B cell (primary cell): ENCODE measurements around the gene ADORA2A. TPM values are rescaled to one million over a fixed set of nuclear protein-coding genes. Genes with fewer than 3 reads are reported as not detected.

ENCODE experiments used
- ATAC-seq: fragments of 200-7000 bp; cut with Tn5 transposase; one replicate; pipeline ENCODE4 v1.10.0; 2021; ENCODE audit warnings: low read depth, mild to moderate bottlenecking, moderate number of reproducible peaks, moderate library complexity
- CTCF ChIA-PET: fragments of 350-600 bp; sonication (Branson Sonifier 250); formaldehyde crosslinking; loops from one replicate; lab custom pipeline; 2021; ENCODE audit warnings: antibody characterized with exemption, inconsistent platforms; lab: Charles Lee
- POLR2A ChIA-PET: fragments of 350-600 bp; sonication (Branson Sonifier 250); formaldehyde crosslinking; loops from one replicate; lab custom pipeline; 2021; ENCODE audit warnings: antibody characterized with exemption; lab: Charles Lee
- DNase-seq: peaks from one replicate; pipeline ENCODE4 v3.0.0; 2013
- H2AFZ ChIP-seq: 2 replicates; pipeline ENCODE4 v1.6.1; 2012; ENCODE audit warnings: mild to moderate bottlenecking, low read depth, low read length; ENCODE audit not compliant: insufficient read depth, poor library complexity, severe bottlenecking
- H3K27ac ChIP-seq, 2 donors: 1 replicate in 1 of 2; 2 replicates in 1 of 2; pipeline ENCODE4 v1.5.1; 2012 to 2013; ENCODE audit warnings: low read length in 2 of 2, mild to moderate bottlenecking in 2 of 2, moderate library complexity in 1 of 2
- H3K27me3 ChIP-seq, 4 experiments: fragments of 200-600 bp in 1 of 4; sonication (generic) in 1 of 4; replicated peaks in 1 of 4; 1 replicate in 2 of 4; 2 replicates in 2 of 4; pipeline versions ENCODE4 v1.6.1 to v1.7.0; 2013 to 2016; ENCODE audit warnings: low read length in 3 of 4, mild to moderate bottlenecking in 2 of 4, mixed read lengths in 1 of 4, moderate library complexity in 1 of 4; ENCODE audit not compliant: insufficient read depth in 4 of 4, control insufficient read depth in 3 of 4; ENCODE audit errors: control extremely low read depth in 1 of 4
- H3K36me3 ChIP-seq, 2 experiments: replicated peaks in 1 of 2; 1 replicate in 1 of 2; 2 replicates in 1 of 2; pipeline versions ENCODE4 v1.6.1 to v1.7.1; 2013; ENCODE audit warnings: low read length in 1 of 2; ENCODE audit not compliant: insufficient read depth in 2 of 2, control insufficient read depth in 1 of 2; ENCODE audit errors: control extremely low read depth in 1 of 2, extremely low read depth in 1 of 2
- H3K4me1 ChIP-seq, 2 donors: fragments of 200-600 bp in 1 of 2; sonication (generic) in 1 of 2; 1 replicate in 1 of 2; 2 replicates in 1 of 2; pipeline versions ENCODE4 v1.5.1 to v1.6.1; 2013 to 2017; ENCODE audit warnings: low read length in 2 of 2; ENCODE audit not compliant: control insufficient read depth in 2 of 2, insufficient read depth in 2 of 2
- H3K4me2 ChIP-seq: replicated peaks from 2 replicates; pipeline ENCODE3; 2012; ENCODE audit warnings: mild to moderate bottlenecking, low read depth, low read length; ENCODE audit not compliant: poor library complexity, severe bottlenecking
- H3K4me3 ChIP-seq, 5 experiments: fragments of 200-600 bp in 1 of 5; sonication (generic) in 1 of 5; 1 replicate in 3 of 5; 2 replicates in 2 of 5; pipeline versions ENCODE4 v1.5.1 to v1.7.0; 2011 to 2016; ENCODE audit warnings: low read length in 4 of 5, mild to moderate bottlenecking in 4 of 5, low read depth in 2 of 5, control low read depth in 1 of 5, moderate library complexity in 1 of 5; ENCODE audit not compliant: insufficient read depth in 1 of 5; ENCODE audit errors: control extremely low read depth in 1 of 5, extremely low read depth in 1 of 5
- H3K79me2 ChIP-seq: fragments of 200-600 bp; sonication (generic); one replicate; pipeline ENCODE4 v1.6.0; 2016; ENCODE audit warnings: low read length; ENCODE audit not compliant: control insufficient read depth, insufficient read depth
- H3K9ac ChIP-seq: fragments of 200-600 bp; sonication (generic); 2 replicates; pipeline ENCODE4 v1.6.1; 2017; ENCODE audit warnings: mild to moderate bottlenecking, low read length, moderate library complexity
- H3K9me3 ChIP-seq, 3 donors: one replicate each; pipeline versions ENCODE4 v1.6.1 to v1.7.1; 2013; ENCODE audit warnings: low read length in 2 of 3; ENCODE audit not compliant: control insufficient read depth in 2 of 3, insufficient read depth in 1 of 3; ENCODE audit errors: control extremely low read depth in 1 of 3
- H4K20me1 ChIP-seq: 2 replicates; pipeline ENCODE4 v1.6.0; 2012; ENCODE audit warnings: mild to moderate bottlenecking, low read length; ENCODE audit not compliant: insufficient read depth, control insufficient read depth, poor library complexity, severe bottlenecking
- H3K27ac Mint-ChIP-seq: one replicate; pipeline ENCODE4 v1.8.0; 2021; ENCODE audit warnings: mixed read lengths
- H3K27me3 Mint-ChIP-seq: one replicate; pipeline ENCODE4 v1.8.0; 2021; ENCODE audit warnings: mixed read lengths
- H3K4me1 Mint-ChIP-seq: one replicate; pipeline ENCODE4 v1.8.0; 2021; ENCODE audit warnings: mixed read lengths
- H3K4me3 Mint-ChIP-seq: one replicate; pipeline ENCODE4 v1.8.0; 2021; ENCODE audit warnings: mixed read lengths
- H3K9me3 Mint-ChIP-seq: one replicate; pipeline ENCODE4 v1.8.0; 2022; ENCODE audit warnings: mixed read lengths; ENCODE audit not compliant: insufficient read depth
- CTCF ChIP-seq: fragments of 200-600 bp; IDR thresholded peaks from one replicate; pipeline ENCODE4 v1.8.0; 2022; ENCODE audit warnings: antibody characterized with exemption, mild to moderate bottlenecking
- EZH2 ChIP-seq: IDR thresholded peaks from 2 replicates; pipeline ENCODE4 v1.6.1; 2012; ENCODE audit warnings: borderline replicate concordance, low read depth, mild to moderate bottlenecking, moderate library complexity, low read length; ENCODE audit not compliant: insufficient read depth, poor library complexity, severe bottlenecking
- WGBS: methylation state at CpG from one replicate; pipeline ENCODE4 v1.1.5; 2013; ENCODE audit warnings: missing lambda C conversion rate; ENCODE audit not compliant: insufficient coverage; 5-methylcytosine and 5-hydroxymethylcytosine counted together
- intact Hi-C: fragments of 100-400 bp; cut with micrococcal nuclease; formaldehyde crosslinking; loops from one replicate; pipeline ENCODE4 v1.10.0; 2022
- polyA plus RNA-seq: library from polyadenylated mRNA; depleted of rRNA; stranded (reverse); fragments of >200 nt; gene quantifications from 2 replicates; pipeline ENCODE4 v1.2.3, GENCODE V29; 2012
- total RNA-seq, 2 donors: library from RNA; stranded (reverse); fragments of 120-200 nt in 1 of 2; gene quantifications; 1 replicate in 1 of 2; 2 replicates in 1 of 2; pipeline versions ENCODE4 v1.2.3 to v1.2.4, GENCODE V29; 2013 to 2022

The ADORA2A gene
- total and polyA plus RNA-seq, 2 donors (not counting 1 experiment from before 2014, with no cell fraction given), result 30.5 to 45.4 TPM

- Histone ChIP-seq H3K4me3 (peak overlapping the region in 1 of 5 experiments; percentile 27), H3K79me2 (peaks cover 79% of the 10 kb centered on the region), H3K36me3 (peaks cover 0 to 16% of the 10 kb centered on the region in 2 experiments), H3K27me3 (no peaks in the 10 kb centered on the region), H3K9me3 (no peaks in the 10 kb centered on the region), H3K4me2 (peak overlapping the region; percentile 78), H2AFZ (no peak overlapping the region), H4K20me1 (peaks cover under 1% of the 10 kb centered on the region), H3K4me1 (peaks cover 98 to 100% of the 10 kb centered on the region in 2 donors), H3K9ac (peak overlapping the region; percentile 55), H3K27ac (peak overlapping the region; percentile 98 to 99)
- CTCF ChIA-PET, result interaction anchor here (0.7 to 8.3 kb wide), 5 partner anchors 9 to 74 kb away, joined by 3 to 147 read pairs (median 6); partner anchors contain the start of gene ADORA2A
- Mint-ChIP-seq H3K4me3 (peak overlapping the region; percentile 80), H3K9me3 (no peaks in the 10 kb centered on the region), H3K27ac (peak overlapping the region; percentile 97), H3K4me1 (peaks cover 97% of the 10 kb centered on the region), H3K27me3 (no peaks in the 10 kb centered on the region)
- no peak for ATAC-seq
- POLR2A ChIA-PET, result interaction anchor here (0.6 to 1.6 kb wide), 3 partner anchors 9 to 122 kb away, joined by 3 to 6 read pairs (median 3); partner anchors contain the start of gene GUCD1
- 87% methylated on average over 34 of the region's 34 CpGs for WGBS
- intact Hi-C loops, result loop anchor here (10.0 kb wide), 2 partner anchors 598 to 1132 kb away; partner anchors contain the start of genes DERL3 and GRK3
- DNase-seq, result no peak
- no peak for TF ChIP-seq EZH2
These were observed 5.8 kb downstream of the ADORA2A start for GRCh38 chr22:24433001-24433827.

- Histone ChIP-seq H3K27me3 (no peaks in the 10 kb centered on the region), H2AFZ (no peak overlapping the region), H3K79me2 (peaks cover 77% of the 10 kb centered on the region), H4K20me1 (peaks cover 5% of the 10 kb centered on the region), H3K4me3 (peak overlapping the region in 4 of 5 experiments; percentile 20 to 35 (median 25)), H3K9me3 (no peaks in the 10 kb centered on the region), H3K4me1 (peaks cover 98 to 100% of the 10 kb centered on the region in 2 donors), H3K4me2 (peak overlapping the region; percentile 78), H3K36me3 (peaks cover 0 to 16% of the 10 kb centered on the region in 2 experiments), H3K27ac (peak overlapping the region; percentile 98 to 99), H3K9ac (peak overlapping the region; percentile 55)
- DNase-seq (peak; percentile 90), ATAC-seq (peak; percentile 75)
- intact Hi-C loops, result loop anchor here (1.0 to 10.0 kb wide), 6 partner anchors 10 to 1131 kb away; partner anchors contain the start of genes DERL3, GRK3, GUCD1 and SNRPD3
- H3K27me3 Mint-ChIP-seq, result no peaks in the 10 kb centered on the region
- H3K4me3 Mint-ChIP-seq, result peak overlapping the region; percentile 80
- peak overlapping the region; percentile 97 for H3K27ac Mint-ChIP-seq
- WGBS, result 48% methylated on average over 9 of the region's 12 CpGs
- ChIA-PET CTCF (interaction anchor here (0.7 to 8.3 kb wide), 8 partner anchors 10 to 121 kb away, joined by 3 to 147 read pairs (median 3); partner anchors contain the start of genes ADORA2A and GUCD1), POLR2A (interaction anchor here (0.7 to 4.8 kb wide), 7 partner anchors 7 to 121 kb away, joined by 3 to 42 read pairs (median 4); partner anchors contain the start of genes ADORA2A and GUCD1)
- H3K9me3 Mint-ChIP-seq, result no peaks in the 10 kb centered on the region
- TF ChIP-seq EZH2 (no peak), CTCF (no peak)
- peaks cover 95% of the 10 kb centered on the region for H3K4me1 Mint-ChIP-seq
These were observed 6.5 kb downstream of the ADORA2A start for GRCh38 chr22:24433828-24434470.
